ENCODE measurements around the gene CYP26B1.

DNA sequence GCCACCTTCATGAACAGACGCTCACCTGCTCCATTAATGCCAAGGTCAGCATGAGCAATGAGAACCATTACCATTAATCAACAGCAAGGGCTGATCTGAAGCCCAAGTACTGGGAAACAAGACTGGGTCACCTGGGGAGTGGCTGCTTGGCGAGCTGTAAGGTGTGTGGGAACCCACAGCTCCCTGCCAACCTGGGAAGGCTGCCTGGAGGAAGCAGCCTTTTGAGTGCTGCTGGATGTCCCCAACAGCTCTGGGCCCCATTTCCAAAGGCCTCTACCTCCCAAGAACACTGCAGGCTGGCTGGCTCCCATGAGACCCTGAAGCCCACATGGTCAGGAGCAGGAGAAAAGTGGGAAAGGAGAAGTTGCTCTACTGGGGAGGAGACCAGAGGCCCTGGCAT, 62.1 kb downstream of the CYP26B1 start:
- TF ChIP-seq, protein P1, sequence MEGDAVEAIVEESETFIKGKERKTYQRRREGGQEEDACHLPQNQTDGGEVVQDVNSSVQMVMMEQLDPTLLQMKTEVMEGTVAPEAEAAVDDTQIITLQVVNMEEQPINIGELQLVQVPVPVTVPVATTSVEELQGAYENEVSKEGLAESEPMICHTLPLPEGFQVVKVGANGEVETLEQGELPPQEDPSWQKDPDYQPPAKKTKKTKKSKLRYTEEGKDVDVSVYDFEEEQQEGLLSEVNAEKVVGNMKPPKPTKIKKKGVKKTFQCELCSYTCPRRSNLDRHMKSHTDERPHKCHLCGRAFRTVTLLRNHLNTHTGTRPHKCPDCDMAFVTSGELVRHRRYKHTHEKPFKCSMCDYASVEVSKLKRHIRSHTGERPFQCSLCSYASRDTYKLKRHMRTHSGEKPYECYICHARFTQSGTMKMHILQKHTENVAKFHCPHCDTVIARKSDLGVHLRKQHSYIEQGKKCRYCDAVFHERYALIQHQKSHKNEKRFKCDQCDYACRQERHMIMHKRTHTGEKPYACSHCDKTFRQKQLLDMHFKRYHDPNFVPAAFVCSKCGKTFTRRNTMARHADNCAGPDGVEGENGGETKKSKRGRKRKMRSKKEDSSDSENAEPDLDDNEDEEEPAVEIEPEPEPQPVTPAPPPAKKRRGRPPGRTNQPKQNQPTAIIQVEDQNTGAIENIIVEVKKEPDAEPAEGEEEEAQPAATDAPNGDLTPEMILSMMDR (IDR thresholded peaks at IDR 0.05; ENCODE audit: borderline replicate concordance, extremely low read depth, low read length, poor library complexity, severe bottlenecking): no peak
- TF ChIP-seq EZH2 (IDR thresholded peaks at IDR 0.05; ENCODE audit: borderline replicate concordance, low read depth, low read length, severe bottlenecking): no peak

Measured in DND-41 (cell line).